OCI-LY7 (cell line): ENCODE measurements around the gene CEPT1.

Experiments used
- EZH2phosphoT487 ChIP-seq: fragments of 200-600 bp; sonication (generic); IDR thresholded peaks from 2 replicates; pipeline ENCODE4 v1.6.1; 2018; ENCODE audit warnings: low read depth, borderline replicate concordance, mild to moderate bottlenecking, mixed run types, antibody characterized with exemption, low read length, moderate library complexity, mixed read lengths
- TF ChIP-seq, protein P1 (sequence below): fragments of 200-600 bp; sonication (generic); conservative IDR thresholded peaks from 2 replicates; pipeline ENCODE4 v1.5.1; 2014; ENCODE audit warnings: mild to moderate bottlenecking, antibody characterized with exemption, low read length, moderate library complexity, mixed read lengths

DNA sequence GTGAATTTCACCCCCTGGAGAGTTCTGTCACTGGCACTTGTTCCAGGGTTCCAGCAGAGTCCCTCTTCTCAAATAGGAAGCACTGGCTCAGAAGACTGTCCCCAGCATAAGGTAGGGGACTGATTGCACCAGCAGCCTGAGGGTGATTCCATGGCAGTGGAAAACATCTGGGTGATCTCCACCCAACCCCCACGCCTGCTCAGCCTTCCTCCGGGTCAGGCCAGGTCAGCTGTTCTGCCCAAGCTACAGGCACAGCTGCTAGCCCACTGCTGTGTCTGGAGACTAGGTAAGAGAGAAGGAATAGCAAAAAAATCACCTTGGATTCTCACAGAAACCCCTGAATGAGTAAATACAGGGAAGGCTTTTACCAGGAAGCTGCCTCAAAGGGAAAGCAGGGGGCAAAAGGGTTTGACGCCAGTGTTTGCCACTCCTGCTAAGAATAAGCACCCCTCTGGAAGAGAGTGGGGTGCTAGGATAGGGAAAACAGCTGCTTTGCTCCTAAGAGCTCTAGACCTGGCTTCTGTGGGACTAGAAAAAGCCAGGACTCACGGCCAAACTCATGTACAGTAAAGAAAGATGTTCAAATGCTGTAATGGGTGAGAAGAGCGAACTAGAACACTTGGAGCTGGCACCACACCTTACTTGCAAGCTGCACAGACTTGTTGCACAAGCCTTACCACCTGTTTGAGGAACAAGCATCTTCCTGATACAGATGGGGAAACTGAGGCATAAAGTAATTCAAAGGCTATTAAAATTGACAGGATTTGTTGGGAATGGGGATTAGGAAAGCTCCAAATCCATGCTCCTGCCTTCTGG lies 61.5 kb downstream of the CEPT1 start:
- TF ChIP-seq, protein P1, sequence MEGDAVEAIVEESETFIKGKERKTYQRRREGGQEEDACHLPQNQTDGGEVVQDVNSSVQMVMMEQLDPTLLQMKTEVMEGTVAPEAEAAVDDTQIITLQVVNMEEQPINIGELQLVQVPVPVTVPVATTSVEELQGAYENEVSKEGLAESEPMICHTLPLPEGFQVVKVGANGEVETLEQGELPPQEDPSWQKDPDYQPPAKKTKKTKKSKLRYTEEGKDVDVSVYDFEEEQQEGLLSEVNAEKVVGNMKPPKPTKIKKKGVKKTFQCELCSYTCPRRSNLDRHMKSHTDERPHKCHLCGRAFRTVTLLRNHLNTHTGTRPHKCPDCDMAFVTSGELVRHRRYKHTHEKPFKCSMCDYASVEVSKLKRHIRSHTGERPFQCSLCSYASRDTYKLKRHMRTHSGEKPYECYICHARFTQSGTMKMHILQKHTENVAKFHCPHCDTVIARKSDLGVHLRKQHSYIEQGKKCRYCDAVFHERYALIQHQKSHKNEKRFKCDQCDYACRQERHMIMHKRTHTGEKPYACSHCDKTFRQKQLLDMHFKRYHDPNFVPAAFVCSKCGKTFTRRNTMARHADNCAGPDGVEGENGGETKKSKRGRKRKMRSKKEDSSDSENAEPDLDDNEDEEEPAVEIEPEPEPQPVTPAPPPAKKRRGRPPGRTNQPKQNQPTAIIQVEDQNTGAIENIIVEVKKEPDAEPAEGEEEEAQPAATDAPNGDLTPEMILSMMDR: no peak
- TF ChIP-seq EZH2phosphoT487: no peak
